ENCODE measurements around the gene IGLL5.
"Not testable (repeated sequence)": the region's sequence is repeated elsewhere in the genome, so short reads cannot be mapped to it uniquely, and the experiment has no call there.

IGLL5 gene

DNA sequence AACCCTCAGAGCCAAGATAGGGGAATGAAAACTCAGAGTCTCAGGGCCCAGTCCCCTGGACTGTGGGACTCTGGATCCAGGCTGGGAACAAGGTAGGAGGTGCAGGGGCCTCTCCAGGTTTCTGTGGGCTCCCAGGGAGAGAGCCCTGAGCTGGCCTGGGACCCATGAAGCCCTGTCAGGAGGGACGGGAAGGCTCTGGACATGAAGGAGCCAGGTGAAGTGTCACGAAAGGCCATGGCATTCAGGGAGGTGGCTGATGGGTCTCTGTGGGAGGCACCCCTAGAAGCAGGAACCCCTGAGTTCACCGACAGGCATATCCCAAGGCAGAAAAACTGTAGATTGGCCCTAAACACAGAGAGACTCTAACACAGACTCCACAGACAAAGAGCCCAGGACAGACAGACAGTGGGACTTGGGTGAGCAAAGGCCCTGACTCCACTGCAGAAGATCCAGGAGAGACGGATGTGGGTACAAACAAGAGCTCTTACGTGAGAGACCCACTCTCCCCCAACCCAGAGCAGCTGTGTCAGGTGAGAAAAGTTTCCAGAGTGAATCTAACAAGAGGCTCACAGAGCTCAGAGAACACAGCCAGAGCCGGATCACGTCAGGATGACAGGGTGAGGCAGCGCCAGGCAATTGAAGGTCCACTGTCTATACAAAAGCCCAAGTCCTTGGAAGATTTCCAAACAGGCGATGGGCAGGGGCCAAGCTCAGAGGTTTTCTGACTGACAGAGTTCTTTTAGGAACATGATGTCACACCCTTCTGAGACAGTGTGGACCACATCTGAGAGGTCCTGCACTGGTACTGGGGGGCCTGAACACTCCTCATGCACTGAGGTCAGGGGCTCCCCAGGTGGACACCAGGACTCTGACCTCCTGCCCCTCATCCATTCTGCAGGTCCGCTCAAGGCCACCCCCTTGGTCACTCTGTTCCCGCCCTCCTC is 27.4 kb downstream of the IGLL5 start:
- DNase-seq (ENCODE audit: low read depth), result no peak

DNA sequence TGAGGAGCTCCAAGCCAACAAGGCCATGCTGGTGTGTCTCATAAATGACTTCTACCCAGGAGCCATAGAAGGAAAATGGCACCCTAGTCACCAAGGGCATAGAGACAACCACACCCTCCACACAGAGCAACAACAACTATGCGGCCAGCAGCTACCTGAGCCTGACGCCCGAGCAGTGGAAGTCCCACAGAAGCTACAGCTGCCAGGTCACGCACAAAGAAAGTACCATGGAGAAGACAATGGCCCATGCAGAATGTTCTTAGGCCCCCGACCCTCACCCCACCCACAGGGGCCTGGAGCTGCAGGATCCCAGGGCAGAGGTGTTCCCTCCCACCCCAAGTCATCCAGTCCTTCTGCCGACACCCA is 28.0 kb downstream of the IGLL5 start:
- DNase-seq (ENCODE audit: low read depth), result no peak

DNA sequence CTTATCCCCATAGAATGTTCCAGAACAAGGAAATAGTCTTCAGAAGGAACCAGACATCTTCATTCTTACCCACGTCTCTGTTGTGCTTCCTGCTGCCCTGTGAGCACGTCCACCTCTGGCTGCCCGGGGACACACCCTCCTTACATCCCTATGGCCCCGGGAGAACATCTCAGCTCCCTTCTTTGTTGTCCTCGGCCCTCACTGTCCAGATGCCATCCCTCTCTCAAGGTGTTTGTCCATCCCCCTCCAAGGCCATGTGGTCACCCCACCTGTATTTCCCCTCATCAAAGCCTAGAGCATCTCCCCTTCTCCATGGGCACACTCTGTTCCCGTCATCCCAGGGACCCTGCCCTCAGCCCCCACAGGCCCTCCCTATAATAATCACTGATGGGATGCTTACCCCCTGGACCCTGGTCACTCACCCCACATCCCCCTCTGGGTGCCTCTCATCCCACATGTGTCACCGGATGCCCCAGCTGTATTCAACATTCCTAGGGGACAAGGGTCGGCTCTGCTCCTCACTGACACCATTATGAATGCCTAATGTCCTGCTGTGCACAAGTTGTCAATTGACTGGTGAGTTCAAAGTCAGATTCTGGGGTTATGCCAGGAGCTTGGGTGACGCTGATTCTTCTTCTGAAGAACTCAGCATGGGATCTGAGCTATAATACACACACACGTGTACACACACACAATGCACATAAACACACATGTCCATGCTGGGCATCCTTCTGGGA is 28.8 kb downstream of the IGLL5 start:
- no peak for DNase-seq (ENCODE audit: low read depth)

DNA sequence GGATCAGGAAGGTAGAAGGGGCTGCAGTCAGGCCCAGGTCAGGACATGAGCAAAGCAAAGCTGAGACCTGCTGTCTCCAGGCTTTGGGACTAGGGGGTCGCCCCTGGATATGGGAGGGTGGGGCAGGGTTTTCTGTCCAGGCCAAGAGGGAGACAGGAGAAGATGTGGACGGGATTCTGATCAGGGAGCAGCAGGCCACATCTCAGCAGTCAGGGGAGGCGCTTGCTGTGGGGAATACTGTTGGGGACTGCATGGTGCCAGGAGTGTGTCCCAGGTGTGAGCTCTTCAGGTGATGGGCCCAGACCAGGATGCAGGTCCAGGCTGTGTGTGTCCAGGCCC is 29.3 kb downstream of the IGLL5 start:
- DNase-seq (ENCODE audit: low read depth), result no peak

DNA sequence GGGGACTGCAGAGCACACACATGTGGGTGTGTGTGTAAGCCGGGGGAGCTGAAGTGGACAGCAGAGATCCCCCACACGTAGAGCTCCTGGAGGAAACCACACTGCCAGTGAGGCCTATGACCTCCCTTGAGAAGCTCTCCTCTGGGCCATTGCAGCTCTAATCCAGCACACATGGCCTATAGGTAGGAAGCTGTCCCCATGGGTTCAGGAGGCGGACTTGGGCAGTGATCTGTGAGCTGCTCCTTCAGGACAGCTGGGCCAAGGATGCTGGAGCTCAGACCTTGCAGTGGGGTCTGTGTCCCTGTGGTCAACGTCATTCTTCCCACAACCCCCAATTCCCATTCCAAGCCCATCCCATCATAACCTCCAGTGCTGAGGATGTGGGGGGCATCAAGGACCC is 29.8 kb downstream of the IGLL5 start:
- DNase-seq (ENCODE audit: low read depth), result no peak

DNA sequence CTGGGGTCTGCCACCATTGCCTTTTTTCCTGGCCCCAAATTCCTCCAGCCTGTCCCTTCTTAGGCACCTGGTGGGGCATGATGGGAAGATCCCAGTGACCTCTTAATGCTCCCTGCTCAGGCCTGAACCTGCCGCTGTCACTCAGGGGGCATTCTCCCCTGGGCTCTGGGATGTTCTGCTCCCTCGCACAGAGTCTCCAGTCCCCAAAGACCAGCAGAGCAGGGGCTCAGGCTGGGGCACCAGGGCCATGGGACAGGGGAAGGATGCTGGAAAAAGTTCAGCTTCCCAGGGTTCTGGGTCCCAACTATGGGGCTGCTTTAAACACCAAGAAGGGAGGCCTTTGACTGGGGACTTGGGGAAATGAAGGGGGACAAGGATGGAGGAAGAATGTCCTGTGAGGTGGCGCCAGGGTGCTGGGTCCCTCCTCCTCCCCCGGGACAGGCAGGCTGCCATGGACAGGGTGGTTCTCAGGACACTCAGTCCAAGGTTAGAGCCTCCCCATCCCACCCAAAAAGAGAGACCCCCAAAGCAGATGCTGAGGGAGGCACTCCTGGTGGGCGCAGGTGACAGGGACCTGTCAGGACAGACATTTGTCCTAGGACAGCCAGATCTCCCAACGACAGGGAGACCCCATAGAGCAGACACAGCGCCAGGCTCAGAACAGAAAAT is 30.8 kb downstream of the IGLL5 start:
- DNase-seq (ENCODE audit: low read depth), result no peak

DNA sequence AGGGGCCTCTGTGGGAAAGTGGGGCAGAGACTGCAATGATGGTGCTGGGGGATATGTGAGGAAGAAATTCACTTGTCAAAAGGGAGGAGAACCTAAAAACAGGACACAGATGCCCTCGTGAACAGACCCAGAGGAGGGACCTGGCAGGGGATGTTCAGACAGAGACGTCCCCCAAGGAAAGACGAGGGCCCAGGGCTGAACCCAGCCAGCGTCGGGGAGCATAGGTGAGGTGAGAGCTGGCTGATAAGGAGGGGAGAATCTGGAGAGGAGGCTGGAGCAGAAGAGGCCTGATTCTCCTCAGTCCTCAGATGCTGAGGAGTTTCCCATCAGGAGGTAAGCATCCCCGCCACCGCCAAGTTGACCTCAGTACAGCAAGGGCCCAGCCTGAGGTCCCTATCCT is 31.4 kb downstream of the IGLL5 start:
- no peak for DNase-seq (ENCODE audit: low read depth)

DNA sequence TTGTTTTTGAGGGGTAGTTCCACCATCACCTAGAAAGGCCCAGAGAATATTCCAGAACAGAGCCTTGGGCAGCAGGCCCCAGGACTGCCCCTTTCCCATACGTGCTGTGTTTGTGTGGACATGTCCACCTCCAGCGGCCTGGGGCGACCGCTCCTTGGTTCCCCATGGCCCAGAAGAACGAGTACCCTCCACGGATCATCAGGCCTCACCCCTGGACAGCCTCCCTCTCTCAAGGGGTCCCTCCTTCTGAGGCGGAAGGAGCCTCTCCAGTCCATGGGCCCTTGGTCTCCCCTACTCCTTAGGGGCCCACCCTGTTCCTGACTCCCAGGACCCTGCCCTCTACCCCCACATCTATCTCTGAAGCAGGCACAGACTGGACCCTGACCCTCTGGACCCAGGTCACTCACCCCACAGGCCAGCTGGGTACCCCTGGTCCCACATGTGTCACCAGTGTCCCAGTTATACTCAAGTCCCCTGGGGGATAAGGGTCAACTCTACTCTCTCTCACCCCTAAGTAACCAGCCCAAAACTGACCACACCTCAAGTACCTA is 32.6 kb downstream of the IGLL5 start:
- DNase-seq (ENCODE audit: low read depth), result no peak

DNA sequence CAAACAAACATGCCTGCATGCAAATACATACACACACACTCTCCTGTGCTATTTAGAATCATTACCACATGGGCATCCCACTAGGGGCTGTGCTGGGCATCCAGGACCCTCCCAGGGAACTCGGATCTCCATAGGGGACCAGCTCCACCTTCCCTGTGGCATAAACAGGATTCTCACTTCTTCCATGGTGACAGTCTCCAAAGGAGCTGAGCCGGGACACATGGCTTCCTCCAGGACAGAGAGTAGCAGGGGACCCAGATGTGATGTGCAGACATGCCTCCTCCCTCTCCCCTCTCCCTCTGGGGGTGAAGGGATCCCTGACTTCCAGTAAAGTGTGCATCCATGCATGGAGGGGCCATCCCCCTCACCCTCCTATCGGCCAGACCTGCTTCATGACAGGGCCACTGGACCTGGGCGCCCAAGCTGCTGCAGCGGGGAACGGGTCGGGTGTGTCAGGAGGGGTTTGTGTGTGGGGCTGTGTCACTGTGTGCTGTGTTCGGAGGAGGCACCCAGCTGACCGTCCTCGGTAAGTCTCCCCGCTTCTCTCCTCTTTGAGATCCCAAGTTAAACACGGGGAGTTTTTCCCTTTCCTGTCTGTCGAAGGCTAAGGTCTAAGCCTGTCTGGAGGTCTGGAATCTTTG is 33.4 kb downstream of the IGLL5 start:
- no peak for DNase-seq (ENCODE audit: low read depth)

DNA sequence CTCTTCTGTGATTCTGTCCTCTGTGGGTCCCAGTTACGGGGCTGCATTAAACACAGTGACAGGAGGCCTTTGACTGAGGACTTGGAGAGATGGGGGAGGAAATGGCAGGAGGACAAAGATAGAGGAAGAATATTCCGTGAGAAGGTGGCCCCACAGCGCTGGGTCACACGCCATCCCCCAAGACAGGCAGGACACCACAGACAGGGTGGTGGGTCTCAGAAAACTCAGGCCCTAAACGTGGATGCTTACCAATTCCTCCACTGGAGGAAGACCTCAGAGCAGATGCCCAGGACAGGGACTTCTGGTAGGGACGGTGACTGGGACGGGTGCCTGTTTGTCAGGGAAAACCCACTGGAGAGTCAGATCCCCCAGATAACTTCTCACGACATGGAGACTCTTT is 34.0 kb downstream of the IGLL5 start:
- no peak for DNase-seq (ENCODE audit: low read depth)

DNA sequence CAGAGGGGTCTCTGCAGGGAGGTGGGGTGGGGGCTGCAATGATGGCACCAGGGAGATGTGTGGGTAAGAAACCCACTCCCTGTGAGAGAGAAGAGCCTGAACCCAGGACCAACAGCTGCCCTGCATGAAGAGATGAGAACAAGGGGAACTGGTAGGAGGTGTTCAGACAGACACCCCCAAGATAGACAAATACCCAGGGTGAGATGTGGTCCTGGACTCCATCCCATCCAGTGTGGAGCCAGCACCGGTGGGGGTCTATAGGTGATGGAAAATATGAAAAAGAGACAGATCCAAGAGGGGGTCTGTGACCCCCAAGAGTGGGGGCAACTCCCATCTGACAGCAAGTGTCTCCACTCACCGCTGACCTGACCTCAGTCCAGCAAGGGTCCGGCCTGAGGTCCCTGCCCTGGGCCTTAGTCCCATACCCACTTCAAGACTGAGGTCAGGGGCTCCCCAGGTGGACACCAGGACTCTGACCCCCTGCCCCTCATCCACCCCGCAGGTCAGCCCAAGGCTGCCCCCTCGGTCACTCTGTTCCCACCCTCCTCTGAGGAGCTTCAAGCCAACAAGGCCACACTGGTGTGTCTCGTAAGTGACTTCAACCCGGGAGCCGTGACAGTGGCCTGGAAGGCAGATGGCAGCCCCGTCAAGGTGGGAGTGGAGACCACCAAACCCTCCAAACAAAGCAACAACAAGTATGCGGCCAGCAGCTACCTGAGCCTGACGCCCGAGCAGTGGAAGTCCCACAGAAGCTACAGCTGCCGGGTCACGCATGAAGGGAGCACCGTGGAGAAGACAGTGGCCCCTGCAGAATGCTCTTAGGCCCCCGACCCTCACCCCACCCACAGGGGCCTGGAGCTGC is 34.7 kb downstream of the IGLL5 start:
- DNase-seq (ENCODE audit: low read depth), result not testable (repeated sequence)

DNA sequence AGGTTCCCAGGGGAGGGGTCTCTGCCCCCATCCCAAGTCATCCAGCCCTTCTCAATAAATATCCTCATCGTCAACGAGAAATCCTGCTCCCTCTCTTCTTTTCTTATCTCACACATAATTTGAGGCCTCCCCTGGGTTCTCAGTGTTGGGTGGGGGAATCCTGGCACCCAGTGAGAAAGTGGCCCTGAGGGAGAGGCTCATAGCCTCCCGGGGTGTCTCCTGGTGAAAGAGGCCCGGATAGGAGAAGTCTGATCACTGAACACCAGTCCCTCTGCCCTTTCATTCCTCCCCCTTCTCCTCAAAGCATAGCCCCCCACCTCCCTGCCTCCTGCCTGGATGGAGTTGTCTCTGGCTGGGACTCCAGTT is 35.3 kb downstream of the IGLL5 start:
- no peak for DNase-seq (ENCODE audit: low read depth)

DNA sequence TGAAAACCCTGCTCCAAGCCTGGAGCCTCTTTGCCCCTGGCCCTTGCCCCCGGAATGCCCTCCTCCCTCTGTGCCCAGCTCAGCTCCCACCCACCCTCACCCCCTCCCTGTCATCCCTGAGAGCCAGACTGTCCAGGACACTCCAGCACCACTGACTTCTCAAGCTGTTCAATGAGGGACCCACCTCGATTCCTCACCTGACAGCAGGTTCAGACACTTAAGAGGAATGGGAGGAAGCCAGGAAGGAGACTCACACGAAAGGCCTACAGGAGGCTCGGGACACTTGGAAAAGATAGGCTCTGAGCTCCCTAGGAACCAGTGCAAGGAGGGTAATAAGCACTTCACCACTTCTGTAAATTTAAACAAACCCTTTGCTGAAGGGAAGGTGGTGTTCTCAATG is 35.8 kb downstream of the IGLL5 start:
- DNase-seq (ENCODE audit: low read depth), result no peak

DNA sequence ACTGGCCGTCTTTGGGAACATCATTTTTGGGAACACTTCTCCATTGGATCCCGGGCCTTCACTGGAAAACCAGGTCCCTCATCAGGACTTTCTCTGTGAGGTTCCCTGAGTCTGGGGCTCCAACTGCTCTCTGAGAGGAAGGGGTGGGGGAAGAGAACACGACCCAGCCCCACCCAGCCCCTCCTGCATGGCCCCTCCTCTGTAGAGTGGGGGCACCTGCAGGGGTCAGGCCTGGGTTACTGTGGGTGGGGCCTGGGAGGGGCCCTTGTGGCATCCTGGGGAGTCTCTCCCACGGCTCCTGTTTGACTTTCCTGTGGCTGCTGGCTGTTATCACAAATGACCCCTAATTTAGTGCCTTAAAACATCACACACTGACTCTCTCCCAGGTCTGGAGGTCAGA is 36.3 kb downstream of the IGLL5 start:
- no peak for DNase-seq (ENCODE audit: low read depth)

DNA sequence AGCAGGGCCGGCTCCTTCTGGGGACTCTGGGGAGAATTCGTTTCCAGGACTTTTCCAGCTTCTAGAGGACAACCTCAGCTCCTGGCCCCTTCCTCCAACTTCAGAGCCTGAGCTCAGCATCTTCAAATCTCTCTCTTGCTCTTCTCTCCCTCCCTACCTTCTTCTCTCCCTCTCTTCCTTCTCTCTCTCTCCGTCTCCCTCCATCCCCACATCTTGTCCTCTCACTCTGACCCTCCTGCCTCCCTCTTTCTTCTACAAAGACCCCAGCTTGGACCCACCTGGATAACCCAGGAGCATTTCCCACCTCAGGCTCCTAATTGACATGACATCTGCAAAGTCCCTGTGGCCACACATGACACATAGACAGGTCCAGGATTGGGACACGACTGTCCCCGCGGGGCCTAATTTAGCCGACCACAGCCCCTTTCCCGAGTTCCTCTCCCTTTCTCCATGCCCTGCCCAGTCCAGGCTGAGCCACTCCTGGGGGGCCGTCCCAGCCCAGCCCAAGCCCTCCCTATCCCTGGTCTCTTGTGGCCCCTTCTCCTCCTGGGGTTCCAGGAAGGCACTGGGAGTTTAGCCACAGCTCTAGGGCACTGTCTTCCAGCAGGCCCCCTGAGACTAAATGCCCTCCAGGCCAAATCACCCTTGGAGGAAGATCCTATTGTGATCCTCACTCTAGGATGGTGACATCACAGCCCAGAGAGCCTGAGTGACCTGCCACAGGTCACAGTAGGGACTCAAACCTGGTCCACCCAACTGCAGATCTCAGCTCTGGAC is 36.9 kb downstream of the IGLL5 start:
- DNase-seq (ENCODE audit: low read depth), result no peak

DNA sequence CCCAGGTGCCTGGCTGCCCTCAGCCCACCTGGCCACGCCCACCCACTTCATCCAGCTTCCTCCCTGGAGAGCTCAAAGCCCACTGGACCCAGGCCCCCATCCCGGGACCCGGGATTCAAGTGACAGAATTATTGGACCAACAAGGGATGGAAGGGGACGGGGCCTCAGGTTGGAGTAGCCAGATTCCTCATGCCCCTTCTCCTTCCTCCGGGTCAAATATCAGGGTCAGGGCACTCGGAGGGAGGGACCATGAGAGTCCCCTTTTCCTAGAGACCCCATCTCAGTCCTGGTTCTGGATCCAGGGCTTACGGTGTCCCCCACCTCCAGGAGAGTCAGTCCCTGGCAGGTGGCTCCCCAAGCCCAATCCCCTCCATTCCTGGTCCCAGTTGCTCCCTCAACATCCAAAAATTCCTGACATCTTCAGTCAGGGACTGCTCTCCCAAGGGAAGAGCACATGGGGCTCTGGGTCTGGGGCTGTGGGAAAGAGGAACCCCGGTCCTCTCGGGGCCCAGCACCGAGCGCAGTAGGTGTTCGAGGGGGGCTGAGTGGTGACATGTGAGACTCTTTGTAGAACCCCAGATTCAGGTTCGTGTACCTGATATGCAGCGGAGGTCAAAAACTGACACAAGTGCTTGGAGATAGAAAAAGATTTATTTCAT is 37.7 kb downstream of the IGLL5 start:
- no peak for DNase-seq (ENCODE audit: low read depth)

DNA sequence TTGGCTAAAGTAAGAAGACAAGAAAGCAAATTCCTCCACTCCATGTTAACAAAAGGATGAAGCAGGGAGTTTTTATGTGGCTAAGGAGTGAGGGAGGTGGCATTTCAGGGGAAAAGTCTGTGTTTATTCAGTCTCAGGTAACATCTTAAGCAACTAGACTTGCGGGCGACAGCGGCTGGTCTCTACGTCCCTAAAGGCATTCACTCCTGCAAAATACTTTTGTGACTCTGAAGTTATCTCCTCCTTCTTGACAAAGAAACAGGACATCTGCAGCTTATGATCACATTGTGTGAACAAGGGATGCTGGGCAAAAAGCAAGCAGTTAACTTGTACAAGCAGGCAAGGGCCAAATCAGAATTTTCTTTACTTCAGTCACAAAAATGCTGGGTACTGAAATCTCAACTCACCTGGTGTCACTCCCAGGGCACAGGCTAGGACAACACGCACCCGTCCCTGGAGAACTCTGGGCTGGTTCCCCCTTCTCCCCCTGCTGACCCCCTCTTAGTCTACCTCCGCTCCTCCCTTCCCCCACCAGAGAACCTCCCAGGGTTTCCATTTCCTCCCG is 38.3 kb downstream of the IGLL5 start:
- no peak for DNase-seq (ENCODE audit: low read depth)

DNA sequence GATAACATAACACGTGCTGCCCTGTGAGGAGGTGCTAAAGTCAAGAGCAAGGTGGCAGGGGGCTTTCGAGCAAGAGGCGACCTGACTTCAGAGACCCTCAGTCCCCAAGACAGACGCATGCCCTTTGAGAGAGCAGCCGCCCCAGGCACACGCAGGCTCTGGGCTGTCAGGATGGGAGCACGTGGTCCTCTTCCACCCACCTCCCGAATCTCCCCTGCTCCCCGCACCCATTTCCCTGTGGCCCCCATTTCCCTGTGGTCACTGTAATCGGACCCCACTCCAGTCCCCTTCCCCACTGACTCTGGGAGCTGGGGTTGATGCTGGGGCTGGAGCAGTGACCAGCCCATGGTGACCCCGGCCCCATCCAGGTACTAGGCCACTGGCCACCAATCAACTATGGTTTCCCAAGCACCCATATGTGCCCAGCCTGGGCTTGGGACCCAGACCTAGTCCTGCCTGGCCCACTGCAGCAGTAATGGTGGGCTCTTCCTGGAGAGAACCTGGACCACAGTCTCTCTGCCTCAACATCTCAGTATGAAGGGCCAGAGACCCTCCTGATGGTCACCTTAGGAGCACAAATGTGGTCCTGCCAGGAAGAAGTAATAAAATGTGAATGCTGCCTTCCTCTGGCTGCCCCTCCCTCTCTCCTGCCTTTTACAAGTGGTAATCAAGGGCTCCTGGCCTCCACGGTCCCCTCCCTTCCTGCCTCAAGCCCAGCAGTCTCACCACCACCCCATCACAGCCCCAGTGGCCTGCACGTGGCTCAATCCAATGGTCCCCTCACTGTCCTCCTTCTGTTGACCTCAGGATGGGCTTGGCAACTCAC is 39.0 kb downstream of the IGLL5 start:
- DNase-seq (ENCODE audit: low read depth), result no peak

Measured in stimulated activated CD8-positive, alpha-beta memory T cell treated with anti-CD3 and anti-CD28 coated beads, Interleukin-15, amount 100 ng/mL, for 24 hours (primary cell).